Raji (cell line): ENCODE data around the gene PNMA6E.

Source experiments
- POLR2A ChIP-seq: IDR thresholded peaks from 2 replicates; pipeline ENCODE4 v1.6.1; 2011; ENCODE audit warnings: low read depth, low read length, control low read depth; ENCODE audit not compliant: insufficient read depth

The PNMA6E gene

GRCh38 chrX:153400146-153401132 is 711 bp downstream of the PNMA6E start:
- no peak for TF ChIP-seq POLR2A

- no peak for TF ChIP-seq POLR2A
Measured at GRCh38 chrX:153398275-153398960, 2.7 kb downstream of the PNMA6E start.

GRCh38 chrX:153397256-153397960 is 3.7 kb downstream of the PNMA6E start:
- TF ChIP-seq POLR2A = no peak

GRCh38 chrX:153396320-153397195 is 4.6 kb downstream of the PNMA6E start:
- no peak for TF ChIP-seq POLR2A

GRCh38 chrX:153395613-153396319 is 5.4 kb downstream of the PNMA6E start:
- TF ChIP-seq POLR2A = no peak

GRCh38 chrX:153394612-153395011 is 6.5 kb downstream of the PNMA6E start:
- TF ChIP-seq POLR2A = no peak

- no peak for TF ChIP-seq POLR2A
Measured at GRCh38 chrX:153392642-153393321, 8.4 kb downstream of the PNMA6E start.

- TF ChIP-seq POLR2A = no peak
Measured at GRCh38 chrX:153388722-153389459, 12.3 kb downstream of the PNMA6E start.

GRCh38 chrX:153387987-153388721 is 13.0 kb downstream of the PNMA6E start:
- no peak for TF ChIP-seq POLR2A

GRCh38 chrX:153387345-153387744 is 13.8 kb downstream of the PNMA6E start:
- no peak for TF ChIP-seq POLR2A

- TF ChIP-seq POLR2A = no peak
Measured at GRCh38 chrX:153386097-153386496, 15.1 kb downstream of the PNMA6E start.

GRCh38 chrX:153384390-153384789 is 16.8 kb downstream of the PNMA6E start:
- no peak for TF ChIP-seq POLR2A
